Measurements from ENCODE around the gene COL16A1.

COL16A1 gene

GRCh38 chr1:31688233-31688918, 15.4 kb downstream of the COL16A1 start:
- DNase-seq (ENCODE audit: low spot score) (no peak), FAIRE-seq (no peak)

GRCh38 chr1:31687601-31688000, 16.2 kb downstream of the COL16A1 start:
- DNase-seq (ENCODE audit: low spot score): no peak
- no peak for FAIRE-seq

- no peak for FAIRE-seq
- no peak for DNase-seq (ENCODE audit: low spot score)
Measured at GRCh38 chr1:31685795-31686194, 18.0 kb downstream of the COL16A1 start.

GRCh38 chr1:31683997-31684396, 19.8 kb downstream of the COL16A1 start:
- FAIRE-seq: no peak
- no peak for DNase-seq (ENCODE audit: low spot score)

- FAIRE-seq: no peak
- no peak for DNase-seq (ENCODE audit: low spot score)
Measured at GRCh38 chr1:31681415-31681814, 22.4 kb downstream of the COL16A1 start.

- FAIRE-seq (no peak), DNase-seq (ENCODE audit: low spot score) (no peak)
Measured at GRCh38 chr1:31679676-31680230, 24.1 kb downstream of the COL16A1 start.

GRCh38 chr1:31679091-31679490, 24.7 kb downstream of the COL16A1 start:
- FAIRE-seq (no peak), DNase-seq (ENCODE audit: low spot score) (no peak)

GRCh38 chr1:31678681-31679080, 25.1 kb downstream of the COL16A1 start:
- FAIRE-seq (no peak), DNase-seq (ENCODE audit: low spot score) (no peak)

- FAIRE-seq (no peak), DNase-seq (ENCODE audit: low spot score) (no peak)
Measured at GRCh38 chr1:31677949-31678348, 25.9 kb downstream of the COL16A1 start.

- FAIRE-seq: no peak
- DNase-seq (ENCODE audit: low spot score): no peak
Measured at GRCh38 chr1:31677401-31677800, 26.4 kb downstream of the COL16A1 start.

GRCh38 chr1:31675756-31676155, 28.1 kb downstream of the COL16A1 start:
- no peak for FAIRE-seq
- DNase-seq (ENCODE audit: low spot score): no peak

GRCh38 chr1:31675161-31675560, 28.7 kb downstream of the COL16A1 start:
- FAIRE-seq: no peak
- DNase-seq (ENCODE audit: low spot score): no peak

GRCh38 chr1:31674626-31675025, 29.2 kb downstream of the COL16A1 start:
- FAIRE-seq: no peak

GRCh38 chr1:31673433-31673832, 30.4 kb downstream of the COL16A1 start:
- DNase-seq (ENCODE audit: low spot score) (no peak), FAIRE-seq (no peak)

More at GRCh38 chr1:31674626-31675025, 29.2 kb downstream of the COL16A1 start:
- no peak for DNase-seq (ENCODE audit: low spot score)

GRCh38 chr1:31672986-31673385, 30.8 kb downstream of the COL16A1 start:
- DNase-seq (ENCODE audit: low spot score) (no peak), FAIRE-seq (no peak)

GRCh38 chr1:31671561-31672201, 32.1 kb downstream of the COL16A1 start:
- FAIRE-seq (no peak), DNase-seq (ENCODE audit: low spot score) (no peak)

GRCh38 chr1:31671147-31671546, 32.7 kb downstream of the COL16A1 start:
- DNase-seq (ENCODE audit: low spot score): no peak
- no peak for FAIRE-seq

- FAIRE-seq (no peak), DNase-seq (ENCODE audit: low spot score) (no peak)
Measured at GRCh38 chr1:31670593-31670964, 33.2 kb downstream of the COL16A1 start.

GRCh38 chr1:31669786-31670592, 33.8 kb downstream of the COL16A1 start:
- FAIRE-seq: no peak
- no peak for DNase-seq (ENCODE audit: low spot score)

- no peak for DNase-seq (ENCODE audit: low spot score)
- no peak for FAIRE-seq
Measured at GRCh38 chr1:31669433-31669785, 34.4 kb downstream of the COL16A1 start.

- DNase-seq (ENCODE audit: low spot score) (no peak), FAIRE-seq (no peak)
Measured at GRCh38 chr1:31668303-31668883, 35.4 kb downstream of the COL16A1 start.

All from urothelium cell line (cell line).